Ascending aorta (tissue), 2 donors: Measurements from ENCODE around the gene MYO1C. TPM values are rescaled to one million over a fixed set of nuclear protein-coding genes. Genes with fewer than 3 reads are reported as not detected.

ENCODE experiments used
- DNase-seq, 2 donors: peaks; one replicate each; pipeline ENCODE4 v3.0.0-alpha.2; 2019; ENCODE audit warnings: low spot score in 2 of 2
- H3K27ac ChIP-seq, 2 donors: fragments of 200-600 bp; sonication (generic); one replicate each; pipeline ENCODE4 v1.5.1; 2016 to 2017; ENCODE audit warnings: mild to moderate bottlenecking in 1 of 2
- H3K27me3 ChIP-seq: fragments of 200-600 bp; sonication (generic); one replicate; pipeline ENCODE4 v1.5.1; 2017
- H3K36me3 ChIP-seq, 2 donors: fragments of 200-600 bp; sonication (generic); one replicate each; pipeline ENCODE4 v1.5.1; 2016
- H3K4me1 ChIP-seq, 2 donors: fragments of 200-600 bp; sonication (generic); one replicate each; pipeline ENCODE4 v1.5.1; 2016 to 2017; ENCODE audit warnings: mild to moderate bottlenecking in 1 of 2
- H3K4me3 ChIP-seq, 2 donors: fragments of 200-600 bp; sonication (generic); one replicate each; pipeline ENCODE4 v1.5.1; 2016 to 2017; ENCODE audit warnings: mild to moderate bottlenecking in 1 of 2
- H3K9me3 ChIP-seq, 2 donors: fragments of 200-600 bp; sonication (generic); one replicate each; pipeline ENCODE4 v1.5.1; 2016
- CTCF ChIP-seq, 3 experiments: fragments of 200-600 bp in 2 of 3; fragments of 450-650 bp in 1 of 3; sonication (generic) in 2 of 3; IDR thresholded peaks; one replicate each; pipeline ENCODE4 v1.5.1; 2016 to 2019; ENCODE audit warnings: antibody characterized with exemption in 3 of 3, mild to moderate bottlenecking in 1 of 3, moderate library complexity in 1 of 3
- intact Hi-C: fragments of 100-400 bp; cut with DNase I; formaldehyde crosslinking; loops from one replicate; pipeline ENCODE4 v1.15.1; 2023
- total RNA-seq: library from RNA; depleted of rRNA; stranded (reverse); fragments of >200 nt; gene quantifications from one replicate; pipeline ENCODE4 v1.1.0, GENCODE V29; 2016

The MYO1C gene
- total RNA-seq, 1 donor from 2014 or later = 251 TPM

- Histone ChIP-seq H3K36me3 (peaks cover 16% of the 10 kb centered on the region in 2 donors), H3K27me3 (no peaks in the 10 kb centered on the region), H3K4me3 (peak overlapping the region; percentile 93 to 95), H3K27ac (peak overlapping the region; percentile 90 to 99), H3K4me1 (peaks cover 13 to 46% of the 10 kb centered on the region in 2 donors), H3K9me3 (no peaks in the 10 kb centered on the region)
- TF ChIP-seq CTCF (IDR thresholded peaks at IDR 0.05) = no peak
- peak; percentile 56 to 95 for DNase-seq
- intact Hi-C loops = loop anchor here (2.0 to 10.0 kb wide), 2 partner anchors 30 to 228 kb away; partner anchors contain the start of genes CRK and TLCD2
These were observed 5.4 kb downstream of the MYO1C start for GRCh38 chr17:1486802-1487695.

GRCh38 chr17:1485423-1486376, 6.8 kb downstream of the MYO1C start:
- DNase-seq = peak in 1 of 2 donors; percentile 89
- Histone ChIP-seq H3K27me3 (no peaks in the 10 kb centered on the region), H3K4me3 (peak overlapping the region; percentile 93 to 95), H3K9me3 (no peaks in the 10 kb centered on the region), H3K36me3 (peaks cover 24 to 30% of the 10 kb centered on the region in 2 donors), H3K4me1 (peaks cover 10 to 43% of the 10 kb centered on the region in 2 donors), H3K27ac (peak overlapping the region; percentile 90 to 99)
- TF ChIP-seq CTCF (IDR thresholded peaks at IDR 0.05) = peak in 1 of 3 experiments; percentile 6
- intact Hi-C loops = loop anchor here (2.0 to 10.0 kb wide), 2 partner anchors 29 to 229 kb away; partner anchors contain the start of genes CRK and TLCD2

- intact Hi-C loops = loop anchor here (10.0 kb wide), 1 partner anchor 230 kb away; the partner anchor contains the start of gene TLCD2
- peak in 1 of 3 experiments; percentile 16 for TF ChIP-seq CTCF (IDR thresholded peaks at IDR 0.05)
- DNase-seq = peak in 1 of 2 donors; percentile 75
- H3K4me1 ChIP-seq = peaks cover 10 to 43% of the 10 kb centered on the region in 2 donors
- H3K9me3 ChIP-seq = no peaks in the 10 kb centered on the region
- no peaks in the 10 kb centered on the region for H3K27me3 ChIP-seq
- H3K36me3 ChIP-seq = peaks cover 31 to 36% of the 10 kb centered on the region in 2 donors
- H3K27ac ChIP-seq = peak overlapping the region; percentile 90 to 99
- H3K4me3 ChIP-seq = peak overlapping the region; percentile 93 to 95
These were observed 7.6 kb downstream of the MYO1C start for GRCh38 chr17:1484676-1485422.

- DNase-seq = no peak
- no peak for TF ChIP-seq CTCF (IDR thresholded peaks at IDR 0.05)
- Histone ChIP-seq H3K4me1 (peaks cover 10 to 39% of the 10 kb centered on the region in 2 donors), H3K27me3 (no peaks in the 10 kb centered on the region), H3K36me3 (peaks cover 38 to 44% of the 10 kb centered on the region in 2 donors), H3K27ac (peak overlapping the region; percentile 90 to 99), H3K4me3 (peak overlapping the region; percentile 93 to 95), H3K9me3 (no peaks in the 10 kb centered on the region)
- intact Hi-C loops = loop anchor here (10.0 kb wide), 1 partner anchor 231 kb away; the partner anchor contains the start of gene TLCD2
These were observed 8.4 kb downstream of the MYO1C start for GRCh38 chr17:1484060-1484535.
